ENCODE results near the gene ZMYND19.
A peak's percentile ranks its signal among the peaks of the same experiment; 100 is the strongest.
"Not testable (repeated sequence)": the region's sequence is repeated elsewhere in the genome, so short reads cannot be mapped to it uniquely, and the experiment has no call there.

Gene ZMYND19

GRCh38 chr9:137568445-137568844 is 21.9 kb downstream of the ZMYND19 start:
- DNase-seq (ENCODE audit: low read depth, low spot score); H3K27ac ChIP-seq: not testable (repeated sequence)

GRCh38 chr9:137564817-137565411 is 25.4 kb downstream of the ZMYND19 start:
- H3K27ac ChIP-seq = no peak overlapping the region
- no peak for DNase-seq (ENCODE audit: low read depth, low spot score)

- H3K27ac ChIP-seq = no peak overlapping the region
- no peak for DNase-seq (ENCODE audit: low read depth, low spot score)
Measured at GRCh38 chr9:137564134-137564533, 26.2 kb downstream of the ZMYND19 start.

GRCh38 chr9:137558127-137558526 is 32.2 kb downstream of the ZMYND19 start:
- H3K27ac ChIP-seq = no peak overlapping the region
- no peak for DNase-seq (ENCODE audit: low read depth, low spot score)

GRCh38 chr9:137556069-137556838 is 34.1 kb downstream of the ZMYND19 start:
- no peak for DNase-seq (ENCODE audit: low read depth, low spot score)
- H3K27ac ChIP-seq = no peak overlapping the region

- no peak for DNase-seq (ENCODE audit: low read depth, low spot score)
- H3K27ac ChIP-seq = no peak overlapping the region
Measured at GRCh38 chr9:137555179-137555578, 35.1 kb downstream of the ZMYND19 start.

GRCh38 chr9:137554349-137554748 is 36.0 kb downstream of the ZMYND19 start:
- no peak for DNase-seq (ENCODE audit: low read depth, low spot score)
- no peak overlapping the region for H3K27ac ChIP-seq

- not testable (repeated sequence) for DNase-seq (ENCODE audit: low read depth, low spot score); H3K27ac ChIP-seq
Measured at GRCh38 chr9:137553654-137554053, 36.7 kb downstream of the ZMYND19 start.

GRCh38 chr9:137552022-137552768 is 38.1 kb downstream of the ZMYND19 start:
- H3K27ac ChIP-seq = peak overlapping the region; percentile 60
- DNase-seq (ENCODE audit: low read depth, low spot score) = no peak

- no peak for DNase-seq (ENCODE audit: low read depth, low spot score)
- peak within 1 kb of the TSS; percentile 60 for H3K27ac ChIP-seq
Measured at GRCh38 chr9:137551264-137552021, 38.9 kb downstream of the ZMYND19 start, which contains the start of gene MRPL41. Gene MRPL41, plus strand, starts transcription at chr9:137551879. Its CDS starts 203 bp downstream, at chr9:137552082.

GRCh38 chr9:137550958-137551263 is 39.4 kb downstream of the ZMYND19 start:
- peak overlapping the region; percentile 60 for H3K27ac ChIP-seq
- DNase-seq (ENCODE audit: low read depth, low spot score) = not testable (repeated sequence)

- H3K27ac ChIP-seq = peak within 1 kb of the TSS; percentile 60
- DNase-seq (ENCODE audit: low read depth, low spot score) = peak; percentile 24
Measured at GRCh38 chr9:137550231-137550621, 40.1 kb downstream of the ZMYND19 start, which contains the start of gene PNPLA7. Gene PNPLA7, minus strand, starts transcription at chr9:137550402. Its CDS starts 205 bp downstream, at chr9:137550197.

GRCh38 chr9:137547687-137548543 is 42.4 kb downstream of the ZMYND19 start:
- no peak overlapping the region for H3K27ac ChIP-seq
- no peak for DNase-seq (ENCODE audit: low read depth, low spot score)

GRCh38 chr9:137545123-137545522 is 45.2 kb downstream of the ZMYND19 start:
- no peak for DNase-seq (ENCODE audit: low read depth, low spot score)
- H3K27ac ChIP-seq = no peak overlapping the region

GRCh38 chr9:137544176-137544760 is 46.0 kb downstream of the ZMYND19 start:
- no peak for DNase-seq (ENCODE audit: low read depth, low spot score)

GRCh38 chr9:137543237-137543963 is 46.9 kb downstream of the ZMYND19 start:
- DNase-seq (ENCODE audit: low read depth, low spot score) = no peak

More at GRCh38 chr9:137544176-137544760, 46.0 kb downstream of the ZMYND19 start:
- H3K27ac ChIP-seq = no peak overlapping the region

GRCh38 chr9:137542486-137542885 is 47.8 kb downstream of the ZMYND19 start:
- H3K27ac ChIP-seq = no peak overlapping the region
- no peak for DNase-seq (ENCODE audit: low read depth, low spot score)

More at GRCh38 chr9:137543237-137543963, 46.9 kb downstream of the ZMYND19 start:
- H3K27ac ChIP-seq = no peak overlapping the region

GRCh38 chr9:137540536-137540935 is 49.8 kb downstream of the ZMYND19 start:
- H3K27ac ChIP-seq = no peak overlapping the region
- DNase-seq (ENCODE audit: low read depth, low spot score) = no peak

Measured in epithelial cell of prostate (primary cell).